ENCODE data around the gene DVL3.
"Not testable (repeated sequence)": the region's sequence is repeated elsewhere in the genome, so short reads cannot be mapped to it uniquely, and the experiment has no call there.

Gene DVL3

DNA sequence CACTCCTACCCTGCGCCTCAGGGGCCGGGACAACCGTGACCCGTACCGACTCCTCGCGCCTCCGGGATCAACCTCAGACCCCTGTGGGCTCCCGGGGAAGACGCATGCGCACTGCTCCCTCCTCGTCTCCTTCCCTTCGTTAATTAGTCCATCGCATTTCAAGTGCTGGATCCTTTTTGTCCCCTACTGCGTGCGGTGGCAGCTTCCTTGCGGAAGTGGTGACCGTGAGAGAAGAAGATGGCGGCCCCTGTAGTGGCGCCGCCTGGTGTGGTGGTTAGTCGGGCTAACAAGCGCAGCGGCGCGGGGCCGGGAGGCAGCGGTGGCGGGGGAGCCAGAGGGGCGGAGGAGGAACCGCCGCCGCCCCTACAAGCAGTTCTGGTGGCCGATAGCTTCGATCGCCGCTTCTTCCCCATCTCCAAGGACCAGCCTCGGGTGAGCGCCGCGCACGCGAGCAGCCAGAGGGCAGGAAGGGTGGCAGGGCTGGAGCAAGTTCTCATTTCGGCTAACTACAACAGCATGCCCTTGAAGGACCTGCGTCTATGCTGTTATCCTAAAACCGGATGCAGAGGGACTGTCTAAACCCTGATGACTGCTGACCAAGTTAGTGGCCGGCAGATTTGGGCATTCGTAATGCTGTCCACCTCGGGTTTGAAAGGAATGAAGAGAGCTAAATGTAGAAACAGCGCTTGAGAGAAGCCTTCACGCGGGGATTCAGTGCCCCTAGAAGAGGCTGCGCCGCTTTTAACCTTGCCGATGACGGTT is 19.8 kb upstream of the DVL3 start, which contains the start of gene EIF2B5:
TSS of gene EIF2B5 (plus strand) at position 210 of the 762 bp plus-strand sequence. CDS start at position 238, 28 bp downstream.
- Histone ChIP-seq H3K4me3 (ENCODE audit: low read depth, low read length) (peak within 1 kb of the TSS; percentile 86), H3K27me3 (ENCODE audit: insufficient read depth, low read length) (no peaks in the 10 kb centered on the region), H3K36me3 (ENCODE audit: insufficient read depth, low read length) (peaks cover 5% of the 10 kb centered on the region; the same call in 1 of the 2 replicates), H3K27ac (ENCODE audit: low read depth, low read length) (peak within 1 kb of the TSS; percentile 56), H2AFZ (ENCODE audit: low read length, unreplicated experiment) (peak within 1 kb of the TSS; percentile 62), H3K79me2 (ENCODE audit: control insufficient read depth, insufficient read depth, low read length, unreplicated experiment) (peaks cover 36% of the 10 kb centered on the region), H3K4me1 (ENCODE audit: control insufficient read depth, insufficient read depth, low read length, unreplicated experiment) (peaks cover 22% of the 10 kb centered on the region)

DNA sequence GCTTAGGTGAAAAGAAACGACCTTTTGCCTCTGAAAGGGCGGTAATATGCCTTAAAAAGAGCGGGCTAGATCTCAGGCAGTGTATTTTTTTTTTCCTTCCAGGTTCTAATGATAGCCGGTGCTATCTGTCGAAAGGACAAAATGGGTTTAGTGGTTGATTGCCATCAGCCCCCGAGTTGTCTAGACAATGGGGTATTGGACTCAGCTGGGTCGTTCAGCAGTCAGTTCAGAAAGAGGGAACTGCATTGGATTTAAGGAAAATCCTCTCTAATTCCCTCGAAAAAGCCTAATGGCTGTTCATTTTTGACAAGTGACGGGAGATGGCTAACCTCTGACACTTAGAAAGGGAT is 19.3 kb upstream of the DVL3 start:
- H3K4me3 ChIP-seq (ENCODE audit: low read depth, low read length) = peak overlapping the region; percentile 86
- H3K27me3 ChIP-seq (ENCODE audit: insufficient read depth, low read length) = no peaks in the 10 kb centered on the region
- H3K36me3 ChIP-seq (ENCODE audit: insufficient read depth, low read length) = peaks cover 5% of the 10 kb centered on the region; the same call in 1 of the 2 replicates
- peak overlapping the region; percentile 56; the same call in 1 of the 2 replicates for H3K27ac ChIP-seq (ENCODE audit: low read depth, low read length)
- H3K4me1 ChIP-seq (ENCODE audit: control insufficient read depth, insufficient read depth, low read length, unreplicated experiment) = peaks cover 22% of the 10 kb centered on the region
- peak overlapping the region; percentile 62 for H2AFZ ChIP-seq (ENCODE audit: low read length, unreplicated experiment)
- peaks cover 36% of the 10 kb centered on the region for H3K79me2 ChIP-seq (ENCODE audit: control insufficient read depth, insufficient read depth, low read length, unreplicated experiment)

DNA sequence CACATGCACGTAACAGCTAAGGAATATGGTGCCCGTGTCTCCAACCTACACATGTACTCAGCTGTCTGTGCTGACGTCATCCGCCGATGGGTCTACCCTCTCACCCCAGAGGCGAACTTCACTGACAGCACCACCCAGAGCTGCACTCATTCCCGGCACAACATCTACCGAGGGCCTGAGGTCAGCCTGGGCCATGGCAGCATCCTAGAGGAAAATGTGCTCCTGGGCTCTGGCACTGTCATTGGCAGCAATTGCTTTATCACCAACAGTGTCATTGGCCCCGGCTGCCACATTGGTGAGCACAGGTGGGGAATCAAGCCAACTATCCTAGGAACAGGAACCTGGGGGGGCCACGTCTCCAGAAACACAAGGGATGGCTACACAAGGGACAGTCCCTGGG is 14.7 kb upstream of the DVL3 start:
- H3K79me2 ChIP-seq (ENCODE audit: control insufficient read depth, insufficient read depth, low read length, unreplicated experiment) = peaks cover 28% of the 10 kb centered on the region
- H3K27me3 ChIP-seq (ENCODE audit: insufficient read depth, low read length) = no peaks in the 10 kb centered on the region
- H3K4me1 ChIP-seq (ENCODE audit: control insufficient read depth, insufficient read depth, low read length, unreplicated experiment) = peaks cover 13% of the 10 kb centered on the region
- H3K36me3 ChIP-seq (ENCODE audit: insufficient read depth, low read length) = peaks cover 21% of the 10 kb centered on the region; the same call in 1 of the 2 replicates
- H2AFZ ChIP-seq (ENCODE audit: low read length, unreplicated experiment) = no peak overlapping the region
- H3K4me3 ChIP-seq (ENCODE audit: low read depth, low read length) = no peak overlapping the region
- no peak overlapping the region for H3K27ac ChIP-seq (ENCODE audit: low read depth, low read length)

DNA sequence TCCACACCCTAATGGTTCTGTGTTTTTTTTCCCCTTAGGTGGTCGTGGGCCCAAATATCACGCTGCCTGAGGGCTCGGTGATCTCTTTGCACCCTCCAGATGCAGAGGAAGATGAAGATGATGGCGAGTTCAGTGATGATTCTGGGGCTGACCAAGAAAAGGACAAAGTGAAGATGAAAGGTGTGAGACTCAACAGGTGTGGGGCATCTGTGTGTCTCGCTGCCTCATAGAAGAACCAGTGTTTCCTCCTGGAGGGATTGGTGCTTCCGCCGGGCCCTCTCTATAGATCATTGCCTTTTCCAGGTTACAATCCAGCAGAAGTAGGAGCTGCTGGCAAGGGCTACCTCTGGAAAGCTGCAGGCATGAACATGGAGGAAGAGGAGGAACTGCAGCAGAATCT is 13.0 kb upstream of the DVL3 start:
- Histone ChIP-seq H3K27me3 (ENCODE audit: insufficient read depth, low read length) (no peaks in the 10 kb centered on the region), H3K36me3 (ENCODE audit: insufficient read depth, low read length) (peaks cover 21% of the 10 kb centered on the region; the same call in 1 of the 2 replicates), H3K4me3 (ENCODE audit: low read depth, low read length) (no peak overlapping the region), H3K27ac (ENCODE audit: low read depth, low read length) (no peak overlapping the region), H3K79me2 (ENCODE audit: control insufficient read depth, insufficient read depth, low read length, unreplicated experiment) (peaks cover 11% of the 10 kb centered on the region), H3K4me1 (ENCODE audit: control insufficient read depth, insufficient read depth, low read length, unreplicated experiment) (peaks cover under 1% of the 10 kb centered on the region), H2AFZ (ENCODE audit: low read length, unreplicated experiment) (no peak overlapping the region)

DNA sequence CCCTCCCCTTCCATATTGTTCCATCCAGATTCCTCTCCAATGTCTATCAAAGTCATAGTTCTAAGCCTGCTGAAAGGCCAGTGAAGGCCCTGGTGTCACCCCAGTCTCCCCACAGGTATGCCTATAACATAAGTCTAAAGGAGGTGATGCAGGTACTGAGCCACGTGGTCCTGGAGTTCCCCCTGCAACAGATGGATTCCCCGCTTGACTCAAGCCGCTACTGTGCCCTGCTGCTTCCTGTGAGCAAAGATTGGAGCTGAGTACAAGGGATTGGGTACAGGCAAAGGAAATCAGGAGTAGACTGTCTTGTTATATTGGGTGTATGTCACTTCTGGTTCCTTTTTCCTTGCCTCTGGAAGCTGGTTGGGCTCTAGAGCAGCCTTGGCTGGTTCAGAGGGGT is 11.8 kb upstream of the DVL3 start:
- no peaks in the 10 kb centered on the region for H3K79me2 ChIP-seq (ENCODE audit: control insufficient read depth, insufficient read depth, low read length, unreplicated experiment)
- H2AFZ ChIP-seq (ENCODE audit: low read length, unreplicated experiment) = no peak overlapping the region
- H3K36me3 ChIP-seq (ENCODE audit: insufficient read depth, low read length) = peaks cover 16% of the 10 kb centered on the region; the same call in 1 of the 2 replicates
- no peaks in the 10 kb centered on the region for H3K4me1 ChIP-seq (ENCODE audit: control insufficient read depth, insufficient read depth, low read length, unreplicated experiment)
- H3K4me3 ChIP-seq (ENCODE audit: low read depth, low read length) = no peak overlapping the region
- no peaks in the 10 kb centered on the region for H3K27me3 ChIP-seq (ENCODE audit: insufficient read depth, low read length)
- H3K27ac ChIP-seq (ENCODE audit: low read depth, low read length) = no peak overlapping the region

DNA sequence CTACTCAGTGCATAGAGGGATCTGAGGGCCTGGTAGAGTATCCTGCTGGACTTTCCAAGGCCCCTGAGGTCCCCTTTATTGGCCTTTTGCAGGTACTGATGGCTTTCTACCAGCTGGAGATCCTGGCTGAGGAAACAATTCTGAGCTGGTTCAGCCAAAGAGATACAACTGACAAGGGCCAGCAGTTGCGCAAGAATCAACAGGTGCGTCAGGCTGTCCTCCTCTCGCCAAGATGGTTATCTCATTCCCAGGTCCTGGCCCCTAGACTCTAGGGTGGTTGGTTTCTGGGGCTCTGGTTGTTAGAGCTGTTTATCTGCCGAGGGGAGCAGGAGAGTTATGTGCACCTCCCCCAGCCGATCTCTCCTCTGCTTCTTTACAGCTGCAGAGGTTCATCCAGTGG is 10.7 kb upstream of the DVL3 start:
- Histone ChIP-seq H3K4me3 (ENCODE audit: low read depth, low read length) (no peak overlapping the region), H3K27ac (ENCODE audit: low read depth, low read length) (no peak overlapping the region), H3K79me2 (ENCODE audit: control insufficient read depth, insufficient read depth, low read length, unreplicated experiment) (no peaks in the 10 kb centered on the region), H3K4me1 (ENCODE audit: control insufficient read depth, insufficient read depth, low read length, unreplicated experiment) (no peaks in the 10 kb centered on the region), H3K27me3 (ENCODE audit: insufficient read depth, low read length) (no peaks in the 10 kb centered on the region), H2AFZ (ENCODE audit: low read length, unreplicated experiment) (no peak overlapping the region), H3K36me3 (ENCODE audit: insufficient read depth, low read length) (peaks cover 16% of the 10 kb centered on the region; the same call in 1 of the 2 replicates)

DNA sequence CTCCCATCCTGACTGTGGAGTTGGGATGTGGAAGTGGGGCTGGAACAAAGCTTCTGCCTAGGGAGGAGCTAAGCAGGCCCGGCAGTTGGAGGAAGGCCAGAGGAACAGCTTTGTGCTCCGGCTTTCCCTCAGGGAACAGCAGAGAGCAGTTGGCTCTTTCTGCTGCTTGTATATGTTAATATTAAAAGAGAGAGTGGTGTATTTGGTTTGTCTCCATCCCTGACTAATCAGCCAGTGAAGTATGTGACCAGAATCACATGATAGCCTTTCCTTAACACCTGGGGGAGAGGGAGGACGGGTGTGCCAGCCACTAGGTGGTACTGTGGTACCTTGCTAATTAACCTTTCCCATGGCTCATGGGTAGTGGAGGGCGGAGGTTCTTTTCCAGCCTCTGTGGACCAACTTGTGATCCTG is 10.1 kb upstream of the DVL3 start:
- no peak overlapping the region for H2AFZ ChIP-seq (ENCODE audit: low read length, unreplicated experiment)

DNA sequence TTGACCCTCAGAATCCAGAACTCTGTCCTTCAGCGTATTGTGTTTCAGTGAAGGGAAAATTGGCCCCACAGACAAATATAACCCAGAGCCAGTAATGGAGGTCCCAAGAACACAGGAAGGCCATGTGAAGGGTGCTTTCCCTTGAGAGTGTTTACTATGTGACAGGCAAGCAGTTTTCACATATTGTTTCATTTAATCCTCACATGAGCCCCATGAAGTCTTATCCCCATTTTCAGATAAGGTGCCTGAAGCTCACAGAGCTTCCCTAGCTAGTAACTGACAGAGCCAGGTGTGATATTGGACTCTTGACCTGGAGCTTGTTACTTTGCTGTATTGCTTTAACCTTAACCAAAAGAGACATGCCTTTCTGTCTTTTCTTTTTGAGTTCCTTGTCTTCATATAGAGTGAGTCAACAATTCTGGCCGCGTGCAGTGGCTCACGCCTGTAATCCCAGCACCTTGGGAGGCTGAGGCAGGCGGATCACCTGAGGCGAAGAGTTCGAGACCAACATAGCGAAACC is 9.4 kb upstream of the DVL3 start:
- no peaks in the 10 kb centered on the region for H3K4me1 ChIP-seq (ENCODE audit: control insufficient read depth, insufficient read depth, low read length, unreplicated experiment)
- no peak overlapping the region for H2AFZ ChIP-seq (ENCODE audit: low read length, unreplicated experiment)
- no peak overlapping the region for H3K27ac ChIP-seq (ENCODE audit: low read depth, low read length)
- H3K79me2 ChIP-seq (ENCODE audit: control insufficient read depth, insufficient read depth, low read length, unreplicated experiment) = no peaks in the 10 kb centered on the region
- H3K4me3 ChIP-seq (ENCODE audit: low read depth, low read length) = no peak overlapping the region
- no peaks in the 10 kb centered on the region for H3K27me3 ChIP-seq (ENCODE audit: insufficient read depth, low read length)
- H3K36me3 ChIP-seq (ENCODE audit: insufficient read depth, low read length) = peaks cover 16% of the 10 kb centered on the region; the same call in 1 of the 2 replicates

More for the DNA sequence above, 10.1 kb upstream of the DVL3 start:
- Histone ChIP-seq H3K4me3 (ENCODE audit: low read depth, low read length) (no peak overlapping the region), H3K79me2 (ENCODE audit: control insufficient read depth, insufficient read depth, low read length, unreplicated experiment) (no peaks in the 10 kb centered on the region), H3K4me1 (ENCODE audit: control insufficient read depth, insufficient read depth, low read length, unreplicated experiment) (no peaks in the 10 kb centered on the region), H3K36me3 (ENCODE audit: insufficient read depth, low read length) (peaks cover 16% of the 10 kb centered on the region; the same call in 1 of the 2 replicates), H3K27me3 (ENCODE audit: insufficient read depth, low read length) (no peaks in the 10 kb centered on the region), H3K27ac (ENCODE audit: low read depth, low read length) (no peak overlapping the region)

DNA sequence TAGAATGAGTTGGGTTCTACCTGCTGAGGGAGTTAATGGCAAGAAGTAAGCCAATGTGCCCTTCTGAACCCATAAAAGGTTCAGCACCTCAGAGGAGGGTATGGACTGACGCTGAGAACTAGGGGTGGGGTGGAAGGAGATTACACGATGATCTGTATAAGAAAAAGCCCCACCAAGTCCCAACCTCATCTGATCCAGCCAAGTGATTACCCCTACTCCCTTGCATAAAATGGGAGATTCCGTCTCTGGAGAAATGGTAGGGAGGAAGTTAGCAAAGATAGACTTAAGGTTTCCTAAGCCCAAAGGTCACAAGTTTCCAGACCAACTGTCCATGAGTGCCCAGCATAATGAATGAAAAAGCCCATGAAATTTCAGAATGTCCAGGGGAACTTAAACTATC is 7.1 kb upstream of the DVL3 start:
- Histone ChIP-seq H2AFZ (ENCODE audit: low read length, unreplicated experiment) (no peak overlapping the region), H3K27me3 (ENCODE audit: insufficient read depth, low read length) (no peaks in the 10 kb centered on the region), H3K36me3 (ENCODE audit: insufficient read depth, low read length) (peaks cover 12% of the 10 kb centered on the region; the same call in 1 of the 2 replicates), H3K27ac (ENCODE audit: low read depth, low read length) (no peak overlapping the region), H3K4me3 (ENCODE audit: low read depth, low read length) (no peak overlapping the region), H3K4me1 (ENCODE audit: control insufficient read depth, insufficient read depth, low read length, unreplicated experiment) (no peaks in the 10 kb centered on the region), H3K79me2 (ENCODE audit: control insufficient read depth, insufficient read depth, low read length, unreplicated experiment) (peaks cover 4% of the 10 kb centered on the region)

DNA sequence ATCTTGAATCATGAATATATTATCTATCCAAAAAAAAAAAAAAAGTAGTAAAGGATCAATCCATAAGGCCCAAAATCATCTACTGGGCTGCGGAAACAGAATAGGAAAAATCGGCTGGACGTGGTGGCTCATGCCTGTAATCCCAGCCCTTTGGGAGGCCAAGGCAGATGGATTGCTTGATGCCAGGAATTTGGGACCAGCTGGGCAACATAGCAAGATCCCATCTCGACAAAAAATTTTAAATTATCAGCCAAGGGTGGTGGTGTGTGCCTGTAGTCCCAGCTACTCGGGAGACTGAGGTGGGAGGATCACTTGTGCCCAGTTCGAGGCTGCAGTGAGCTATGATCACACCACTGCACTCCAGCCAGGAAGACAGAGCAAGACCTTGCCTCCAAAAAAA is 6.1 kb upstream of the DVL3 start:
- Histone ChIP-seq H3K27ac (ENCODE audit: low read depth, low read length) (no peak overlapping the region), H3K79me2 (ENCODE audit: control insufficient read depth, insufficient read depth, low read length, unreplicated experiment) (peaks cover 4% of the 10 kb centered on the region), H3K4me1 (ENCODE audit: control insufficient read depth, insufficient read depth, low read length, unreplicated experiment) (no peaks in the 10 kb centered on the region), H3K36me3 (ENCODE audit: insufficient read depth, low read length) (peaks cover 4% of the 10 kb centered on the region; the same call in 1 of the 2 replicates), H3K27me3 (ENCODE audit: insufficient read depth, low read length) (no peaks in the 10 kb centered on the region), H2AFZ (ENCODE audit: low read length, unreplicated experiment) (no peak overlapping the region), H3K4me3 (ENCODE audit: low read depth, low read length) (no peak overlapping the region)

DNA sequence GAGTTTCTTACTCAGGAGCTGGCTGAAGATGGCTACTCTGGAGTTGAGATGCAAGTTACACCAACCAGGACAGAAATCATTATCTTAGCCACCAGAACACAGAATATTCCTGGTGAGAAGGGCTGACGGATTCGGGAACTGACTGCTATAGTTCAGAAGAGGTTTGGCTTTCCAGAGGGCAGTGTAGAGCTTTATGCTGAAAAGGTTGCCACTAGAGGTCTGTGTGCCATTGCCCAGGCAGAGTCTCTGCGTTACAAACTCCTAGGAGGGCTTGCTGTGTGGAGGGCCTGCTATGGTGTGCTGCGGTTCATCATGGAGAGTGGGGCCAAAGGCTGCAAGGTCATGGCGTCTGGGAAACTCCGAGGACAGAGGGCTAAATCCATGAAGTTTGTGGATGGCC is 5.4 kb upstream of the DVL3 start:
- not testable (repeated sequence) for H3K27ac ChIP-seq (ENCODE audit: low read depth, low read length); H3K36me3 ChIP-seq (ENCODE audit: insufficient read depth, low read length); H3K27me3 ChIP-seq (ENCODE audit: insufficient read depth, low read length); H3K4me1 ChIP-seq (ENCODE audit: control insufficient read depth, insufficient read depth, low read length, unreplicated experiment); H2AFZ ChIP-seq (ENCODE audit: low read length, unreplicated experiment); H3K4me3 ChIP-seq (ENCODE audit: low read depth, low read length); H3K79me2 ChIP-seq (ENCODE audit: control insufficient read depth, insufficient read depth, low read length, unreplicated experiment)

Data from ACC112 (cell line).